Peyer's patch (tissue), 4 donors: Measurements from ENCODE around the gene NLRP9. TPM values are rescaled to one million over a fixed set of nuclear protein-coding genes. Genes with fewer than 3 reads are reported as not detected.

Experiments used
- DNase-seq, 3 donors: peaks; one replicate each; pipeline ENCODE4 v3.0.0-alpha.2; 2017 to 2019
- H3K27ac ChIP-seq, 4 donors: fragments of 200-600 bp; sonication (generic); one replicate each; pipeline ENCODE4 v1.5.1; 2016 to 2019
- H3K27me3 ChIP-seq, 2 donors: fragments of 200-600 bp; sonication (generic); one replicate each; pipeline ENCODE4 v1.5.1; 2019
- H3K36me3 ChIP-seq, 3 donors: fragments of 200-600 bp; sonication (generic); one replicate each; pipeline ENCODE4 v1.5.1; 2016 to 2019
- H3K4me1 ChIP-seq, 4 donors: fragments of 200-600 bp; sonication (generic); one replicate each; pipeline ENCODE4 v1.5.1; 2016 to 2019
- H3K4me3 ChIP-seq, 4 donors: fragments of 200-600 bp; sonication (generic); 1 replicate in 3 of 4; 2 replicates in 1 of 4; pipeline ENCODE4 v1.5.1; 2016 to 2019; ENCODE audit warnings: mild to moderate bottlenecking in 1 of 4
- H3K9me3 ChIP-seq, 4 donors: fragments of 200-600 bp; sonication (generic); one replicate each; pipeline ENCODE4 v1.5.1; 2016 to 2019; ENCODE audit warnings: mild to moderate bottlenecking in 1 of 4
- CTCF ChIP-seq, 6 experiments: fragments of 450-650 bp in 4 of 6; fragments of 200-600 bp in 2 of 6; sonication (generic) in 1 of 6; IDR thresholded peaks; one replicate each; pipeline ENCODE4 v1.5.1; 2017 to 2019; ENCODE audit warnings: antibody characterized with exemption in 6 of 6, mild to moderate bottlenecking in 3 of 6, moderate library complexity in 1 of 6
- POLR2A ChIP-seq, 2 donors: fragments of 450-650 bp; IDR thresholded peaks; one replicate each; pipeline ENCODE4 v1.5.1; 2017; ENCODE audit warnings: antibody characterized with exemption in 2 of 2, mild to moderate bottlenecking in 2 of 2, moderate library complexity in 2 of 2
- total RNA-seq, 4 donors: library from RNA; depleted of rRNA; stranded (reverse); fragments of >200 nt; gene quantifications; one replicate each; pipeline ENCODE4 v1.1.0, GENCODE V29; 2016

NLRP9 gene
- total RNA-seq, 4 donors from 2014 or later = not detected

GRCh38 chr19:55704494-55705245 is 33.5 kb downstream of the NLRP9 start:
- peak in 4 of 6 experiments; percentile 11 to 38 (median 32) for TF ChIP-seq CTCF (IDR thresholded peaks at IDR 0.05)
- TF ChIP-seq POLR2A (IDR thresholded peaks at IDR 0.05) = no peak
- DNase-seq = no peak
- Histone ChIP-seq H3K27ac (no peak overlapping the region), H3K4me1 (peaks cover 0 to 11% (median 0%) of the 10 kb centered on the region in 4 donors), H3K9me3 (no peaks in the 10 kb centered on the region), H3K36me3 (peaks cover 0 to 21% (median 0%) of the 10 kb centered on the region in 3 donors), H3K27me3 (no peaks in the 10 kb centered on the region), H3K4me3 (no peak overlapping the region)

- DNase-seq = peak; percentile 25 to 76 (median 72)
- peaks cover 0 to 11% (median 0%) of the 10 kb centered on the region in 4 donors for H3K4me1 ChIP-seq
- no peak overlapping the region for H3K27ac ChIP-seq
- no peaks in the 10 kb centered on the region for H3K9me3 ChIP-seq
- H3K4me3 ChIP-seq = no peak overlapping the region
- no peaks in the 10 kb centered on the region for H3K27me3 ChIP-seq
- TF ChIP-seq POLR2A (IDR thresholded peaks at IDR 0.05) (no peak), CTCF (IDR thresholded peaks at IDR 0.05) (peak; percentile 7 to 82 (median 69))
- H3K36me3 ChIP-seq = peaks cover 0 to 30% (median 0%) of the 10 kb centered on the region in 3 donors
Measured at GRCh38 chr19:55703790-55704215, 34.4 kb downstream of the NLRP9 start.

GRCh38 chr19:55702131-55702627 is 36.0 kb downstream of the NLRP9 start:
- Histone ChIP-seq H3K27me3 (no peaks in the 10 kb centered on the region), H3K27ac (peak overlapping the region in 2 of 4 donors; percentile 47 to 60), H3K9me3 (no peaks in the 10 kb centered on the region), H3K4me1 (peaks cover 0 to 11% (median 0%) of the 10 kb centered on the region in 4 donors), H3K36me3 (peaks cover 0 to 45% (median 0%) of the 10 kb centered on the region in 3 donors), H3K4me3 (no peak overlapping the region)
- peak in 1 of 3 donors; percentile 44 for DNase-seq
- no peak for TF ChIP-seq CTCF (IDR thresholded peaks at IDR 0.05)
- TF ChIP-seq POLR2A (IDR thresholded peaks at IDR 0.05) = no peak

- no peak for TF ChIP-seq CTCF (IDR thresholded peaks at IDR 0.05)
- TF ChIP-seq POLR2A (IDR thresholded peaks at IDR 0.05) = no peak
- Histone ChIP-seq H3K36me3 (peaks cover 0 to 58% (median 0%) of the 10 kb centered on the region in 3 donors), H3K4me1 (peaks cover 0 to 11% (median 0%) of the 10 kb centered on the region in 4 donors), H3K27me3 (no peaks in the 10 kb centered on the region), H3K9me3 (no peaks in the 10 kb centered on the region), H3K4me3 (no peak overlapping the region), H3K27ac (no peak overlapping the region)
- DNase-seq = peak in 1 of 3 donors; percentile 18
Measured at GRCh38 chr19:55700813-55701212, 37.4 kb downstream of the NLRP9 start.

GRCh38 chr19:55699221-55699620 is 39.0 kb downstream of the NLRP9 start:
- peak in 1 of 3 donors; percentile 42 for DNase-seq
- Histone ChIP-seq H3K36me3 (peaks cover 0 to 68% (median 0%) of the 10 kb centered on the region in 3 donors), H3K4me3 (no peak overlapping the region), H3K9me3 (no peaks in the 10 kb centered on the region), H3K27ac (no peak overlapping the region), H3K4me1 (peaks cover 0 to 11% (median 0%) of the 10 kb centered on the region in 4 donors), H3K27me3 (no peaks in the 10 kb centered on the region)
- no peak for TF ChIP-seq CTCF (IDR thresholded peaks at IDR 0.05)
- no peak for TF ChIP-seq POLR2A (IDR thresholded peaks at IDR 0.05)
